GF-D8 (cell line): ENCODE results near the gene LORICRIN.
"Not testable (repeated sequence)": the region's sequence is repeated elsewhere in the genome, so short reads cannot be mapped to it uniquely, and the experiment has no call there.

Experiments
- DNase-seq: peaks from one replicate; lab custom pipeline; 2025; lab: John Stamatoyannopoulos, UW

LORICRIN gene, protein sequence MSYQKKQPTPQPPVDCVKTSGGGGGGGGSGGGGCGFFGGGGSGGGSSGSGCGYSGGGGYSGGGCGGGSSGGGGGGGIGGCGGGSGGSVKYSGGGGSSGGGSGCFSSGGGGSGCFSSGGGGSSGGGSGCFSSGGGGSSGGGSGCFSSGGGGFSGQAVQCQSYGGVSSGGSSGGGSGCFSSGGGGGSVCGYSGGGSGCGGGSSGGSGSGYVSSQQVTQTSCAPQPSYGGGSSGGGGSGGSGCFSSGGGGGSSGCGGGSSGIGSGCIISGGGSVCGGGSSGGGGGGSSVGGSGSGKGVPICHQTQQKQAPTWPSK

DNA sequence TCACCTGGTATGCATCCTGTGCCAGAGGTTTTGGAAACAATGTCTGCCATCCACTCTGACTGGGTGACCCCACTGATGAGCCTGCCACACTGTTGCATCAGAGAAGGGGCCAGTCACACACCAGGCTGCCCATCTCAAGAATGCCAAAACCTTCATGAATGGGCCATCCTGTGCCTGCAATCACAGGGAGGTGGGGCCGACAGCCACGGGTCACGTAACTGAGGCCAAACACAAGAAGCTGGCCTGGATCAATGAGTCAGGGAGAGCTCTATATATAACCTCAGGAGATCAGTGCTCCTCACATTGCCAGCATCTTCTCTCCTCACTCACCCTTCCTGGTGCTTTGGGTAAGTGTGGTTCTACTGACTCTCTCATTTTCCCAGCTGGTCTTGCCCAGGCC, at the start of gene LORICRIN:
Gene LORICRIN, plus strand, starts transcription at position 301 of the 400 bp plus-strand sequence. CDS start 1,263 bp downstream, outside the sequence.
- no peak for DNase-seq

DNA sequence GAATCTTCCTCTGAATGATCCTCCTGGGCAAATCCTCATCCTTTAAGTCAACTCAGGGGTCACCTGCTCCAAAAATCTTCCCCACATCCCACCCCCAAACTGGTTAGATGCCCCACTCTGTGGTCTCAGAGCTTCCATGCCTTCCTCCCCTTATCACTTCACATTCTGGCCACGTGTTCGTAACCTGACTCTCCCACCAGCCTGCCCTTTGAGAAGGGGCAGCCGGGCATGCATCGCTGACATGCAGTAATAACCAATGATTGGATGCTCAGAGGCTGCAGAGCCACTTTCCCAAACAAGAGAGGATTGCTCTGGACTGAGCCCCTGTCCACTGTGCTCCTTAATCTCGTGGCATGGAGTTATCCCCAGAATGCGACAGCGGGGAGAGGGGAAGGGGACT, 49.3 kb upstream of the LORICRIN start:
- no peak for DNase-seq

DNA sequence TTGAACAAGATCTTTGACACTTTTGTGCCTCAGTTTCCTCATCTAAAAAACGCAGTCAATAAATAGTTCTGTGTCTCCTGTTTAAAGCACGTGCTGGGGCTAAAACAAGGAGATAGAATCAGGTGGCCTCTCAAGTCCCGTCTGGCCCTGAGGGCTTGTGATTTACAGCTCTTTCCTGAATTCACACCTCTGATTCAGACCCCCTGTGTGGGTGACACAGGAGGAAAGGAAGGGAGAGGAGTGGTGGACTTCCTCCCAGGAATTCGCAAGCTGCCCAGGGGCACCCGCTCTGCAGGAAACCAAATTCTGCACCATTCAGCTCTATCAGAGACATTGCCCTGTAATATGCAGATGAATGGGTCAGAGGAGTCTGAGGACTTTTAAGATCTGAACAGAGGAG, 47.3 kb upstream of the LORICRIN start:
- no peak for DNase-seq

DNA sequence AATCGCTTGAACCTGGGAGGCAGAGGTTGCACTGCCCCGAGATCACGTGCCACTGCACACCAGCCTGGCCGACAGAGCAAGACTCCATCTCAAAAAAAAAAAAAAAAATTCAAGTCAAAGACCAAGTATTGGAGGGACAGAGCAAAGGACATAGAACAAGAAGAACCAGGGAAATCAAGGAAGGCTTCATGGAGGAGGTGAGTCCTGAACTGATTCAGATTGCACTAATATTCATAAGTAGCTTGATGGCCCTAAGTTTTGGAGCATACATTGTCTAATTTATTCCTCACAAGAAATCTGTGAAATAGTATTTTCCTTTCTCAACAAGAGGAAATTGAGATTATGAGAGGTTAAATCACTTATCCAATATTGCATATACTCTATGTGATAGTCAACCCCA, 46.0 kb upstream of the LORICRIN start:
- DNase-seq, result no peak

DNA sequence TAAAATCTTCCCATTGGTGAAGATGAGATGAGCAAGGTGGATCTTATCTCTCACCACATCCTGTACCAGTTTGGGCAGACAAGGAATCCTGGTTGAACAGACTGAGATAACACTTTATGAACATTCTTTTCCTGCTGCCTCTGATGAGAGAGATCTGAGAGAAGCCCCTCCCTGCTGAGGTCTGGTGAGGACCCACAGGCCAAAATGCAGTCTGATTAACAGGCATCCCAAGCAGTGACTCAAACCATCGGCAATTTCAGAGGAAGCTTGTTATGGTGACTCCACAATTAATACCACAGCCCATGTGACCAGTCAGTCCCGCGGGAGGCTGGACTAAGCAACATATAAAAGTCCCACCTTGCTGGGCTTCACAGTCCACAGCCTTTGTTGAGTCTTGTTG, 42.3 kb upstream of the LORICRIN start, which contains the start of gene PRR9:
Gene PRR9, plus strand, starts transcription at position 373 of the 400 bp plus-strand sequence. CDS start 561 bp downstream, outside the sequence.
- DNase-seq, result no peak

DNA sequence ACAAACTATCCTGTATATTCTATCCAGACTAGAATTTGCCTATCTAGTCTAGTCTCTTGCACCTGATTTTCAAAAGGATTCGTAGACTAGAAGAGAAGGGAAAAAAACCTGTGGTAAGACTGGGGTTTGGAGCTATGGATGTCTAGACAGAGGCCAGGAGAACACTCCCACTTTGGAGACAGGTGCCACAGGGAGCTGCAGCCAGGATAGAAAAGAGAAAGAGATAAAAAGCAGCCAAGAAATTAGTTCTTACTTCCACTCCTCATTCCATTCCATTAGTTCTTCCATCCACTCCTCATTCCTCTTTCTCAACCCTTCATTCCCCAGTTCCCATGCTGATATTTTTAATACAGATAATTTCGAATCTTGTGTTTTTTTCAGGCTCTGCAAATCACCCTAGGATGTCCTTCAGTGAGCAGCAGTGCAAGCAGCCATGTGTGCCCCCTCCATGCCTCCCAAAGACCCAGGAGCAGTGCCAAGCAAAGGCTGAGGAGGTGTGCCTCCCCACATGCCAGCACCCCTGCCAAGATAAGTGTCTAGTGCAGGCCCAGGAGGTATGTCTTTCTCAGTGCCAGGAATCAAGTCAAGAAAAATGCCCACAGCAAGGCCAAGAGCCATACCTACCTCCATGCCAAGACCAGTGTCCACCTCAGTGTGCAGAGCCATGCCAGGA, 41.6 kb upstream of the LORICRIN start:
- DNase-seq, result no peak

DNA sequence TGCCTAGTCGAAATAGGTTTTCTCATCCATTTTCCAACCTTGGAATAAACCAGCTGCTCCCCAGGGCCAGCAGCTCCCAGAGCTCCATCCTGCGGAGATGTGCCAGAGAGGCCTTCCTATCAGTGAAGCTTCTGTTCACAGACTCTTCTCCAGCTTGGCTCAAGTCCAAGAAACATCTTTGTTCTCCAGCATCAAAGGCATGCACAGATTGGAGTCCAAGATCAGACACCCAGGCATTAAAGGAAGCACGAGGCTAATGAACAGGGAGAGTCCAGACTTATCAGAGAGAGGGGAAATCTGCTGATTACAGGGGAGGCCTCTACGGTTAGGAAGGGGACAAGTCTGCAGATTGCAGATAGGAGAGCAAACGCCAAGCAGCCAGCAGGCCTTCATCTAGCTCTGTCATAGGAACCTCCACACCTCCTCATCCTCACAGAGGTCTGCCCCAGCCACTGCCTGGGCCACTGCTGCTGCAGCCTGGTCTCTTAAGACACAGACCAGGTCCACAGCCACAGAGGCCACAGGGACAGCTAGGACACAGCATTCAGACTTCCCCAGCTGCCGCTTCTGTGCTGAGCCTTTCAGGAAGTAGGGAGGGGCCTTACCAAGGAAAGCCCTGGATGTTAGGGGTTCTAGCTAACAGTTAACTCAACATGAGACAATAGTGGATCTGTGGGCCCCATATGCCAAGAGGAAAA, 38.7 kb upstream of the LORICRIN start:
- no peak for DNase-seq

DNA sequence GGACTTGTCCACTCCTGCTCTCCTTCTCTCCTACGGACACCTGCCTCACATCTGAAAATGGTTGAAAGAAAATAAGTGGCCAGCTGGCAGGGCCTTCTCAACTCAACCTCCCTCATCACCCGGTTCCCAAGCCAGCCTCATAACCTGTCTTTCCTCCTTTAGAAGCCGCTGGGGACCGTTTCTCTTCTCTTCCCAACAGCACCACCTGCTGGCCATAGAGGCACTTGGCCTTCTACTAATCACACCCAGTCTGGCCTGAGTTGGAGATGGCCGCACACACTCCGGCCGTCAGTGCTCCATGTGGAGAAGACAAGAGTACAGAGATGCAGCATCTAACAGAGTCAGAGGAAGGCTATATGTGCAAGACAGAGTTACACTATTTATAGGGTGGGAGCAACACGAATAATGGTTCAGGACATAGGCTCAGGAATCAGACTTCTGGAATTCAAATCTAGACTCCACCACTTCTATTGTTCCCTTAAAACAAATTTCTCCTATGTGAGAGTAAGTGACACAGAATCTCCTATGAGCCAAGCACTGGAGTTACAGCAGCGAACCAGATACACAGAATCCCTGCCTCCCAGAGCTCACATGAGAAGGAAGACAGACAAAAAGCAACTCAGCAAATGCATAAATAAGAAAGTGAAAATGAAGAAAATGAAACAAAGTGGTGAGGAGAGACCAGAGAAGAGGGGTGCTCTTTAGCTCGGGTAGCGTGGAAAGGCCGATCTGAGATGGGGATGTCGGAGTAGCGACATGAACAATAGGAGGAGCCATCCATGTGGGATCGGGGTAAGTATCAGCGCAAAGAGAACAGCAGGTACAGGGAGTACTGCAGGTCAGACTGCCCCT, 36.2 kb upstream of the LORICRIN start:
- not testable (repeated sequence) for DNase-seq

DNA sequence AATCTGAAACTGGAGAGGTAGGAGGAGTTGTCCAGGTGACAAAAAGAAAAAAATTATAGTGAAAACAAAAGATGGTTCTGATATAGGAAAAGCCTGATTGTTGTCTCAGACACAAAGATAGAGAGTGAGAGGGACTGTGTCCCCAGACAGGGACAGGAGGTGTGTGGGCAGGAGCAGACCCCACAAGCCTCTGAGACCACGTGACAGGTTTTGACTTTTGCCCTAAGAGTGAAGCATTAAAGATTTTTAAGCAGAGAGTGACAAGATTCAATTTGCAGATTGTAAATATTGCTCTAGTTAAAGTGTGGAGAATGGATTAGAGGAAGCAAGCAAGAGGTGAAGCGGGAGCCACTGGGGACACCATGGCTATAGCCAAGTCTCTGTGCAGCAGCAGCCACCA, 31.7 kb upstream of the LORICRIN start:
- DNase-seq, result no peak

DNA sequence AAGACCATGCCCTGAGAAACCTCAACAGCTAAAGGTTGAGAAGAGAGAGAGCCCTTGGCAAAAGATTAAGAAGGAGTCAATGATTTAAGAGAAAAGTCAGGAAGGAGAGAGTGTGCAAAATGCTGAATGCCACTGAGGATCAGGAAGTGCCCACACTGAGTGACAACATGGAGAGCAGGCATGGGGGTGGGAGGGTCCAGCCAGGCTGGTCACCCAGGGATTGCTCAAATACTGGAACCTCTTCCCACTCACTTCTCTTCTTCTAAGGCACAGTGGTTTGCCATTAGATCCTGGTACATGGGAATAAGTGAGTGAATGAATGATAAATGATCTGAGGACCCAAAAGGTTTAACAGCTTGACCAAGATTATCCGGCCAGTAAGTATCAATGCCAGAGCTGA, 31.0 kb upstream of the LORICRIN start:
- no peak for DNase-seq

DNA sequence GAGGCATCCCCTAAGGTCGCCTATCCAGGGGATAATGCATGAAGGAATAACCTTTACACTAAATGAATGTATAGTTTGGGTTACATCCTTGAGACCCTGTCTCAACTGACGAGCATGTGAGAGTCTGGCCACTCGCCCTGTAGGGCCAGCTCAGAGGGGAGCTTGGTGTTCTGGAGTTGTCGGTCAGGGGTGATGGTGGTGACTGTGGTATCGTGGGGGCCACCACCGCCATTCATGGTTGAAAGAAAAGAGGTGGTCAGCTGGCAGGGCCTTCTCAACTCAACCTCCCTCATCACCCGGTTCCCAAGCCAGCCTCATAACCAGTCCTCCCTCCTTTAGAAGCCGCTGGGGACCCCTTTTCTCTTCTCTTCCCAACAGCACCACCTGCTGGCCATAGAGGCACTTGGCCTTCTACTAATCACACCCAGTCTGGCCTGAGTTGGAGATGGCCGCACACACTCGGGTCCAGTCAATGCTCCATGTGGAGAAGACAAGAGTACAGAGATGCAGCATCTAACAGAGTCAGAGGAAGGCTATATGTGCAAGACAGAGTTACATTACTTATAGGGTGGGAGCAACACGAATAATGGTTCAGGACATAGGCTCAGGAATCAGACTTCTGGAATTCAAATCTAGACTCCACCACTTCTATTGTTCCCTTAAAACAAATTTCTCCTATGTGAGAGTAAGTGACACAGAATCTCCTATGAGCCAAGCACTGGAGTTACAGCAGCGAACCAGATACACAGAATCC, 30.2 kb upstream of the LORICRIN start:
- not testable (repeated sequence) for DNase-seq

DNA sequence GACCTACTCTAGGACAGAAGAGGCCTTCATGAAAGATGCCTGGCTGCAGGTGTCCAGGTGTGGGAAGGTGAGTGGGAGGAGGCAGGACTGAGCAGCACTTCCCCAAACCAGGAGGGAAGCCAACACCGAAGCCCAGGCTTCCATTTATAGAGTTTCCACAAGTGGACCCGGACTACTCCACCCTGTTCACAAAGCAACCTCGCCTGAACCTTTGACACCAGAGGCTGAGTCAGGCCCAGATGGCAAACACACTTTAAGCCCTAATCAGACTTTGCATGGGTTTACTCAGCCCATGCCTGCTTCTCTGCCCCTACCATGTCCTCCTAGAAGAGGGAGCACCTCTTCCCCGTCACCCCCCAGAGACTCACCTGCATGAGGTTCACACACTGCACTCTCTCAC, 28.1 kb upstream of the LORICRIN start:
- DNase-seq, result no peak

DNA sequence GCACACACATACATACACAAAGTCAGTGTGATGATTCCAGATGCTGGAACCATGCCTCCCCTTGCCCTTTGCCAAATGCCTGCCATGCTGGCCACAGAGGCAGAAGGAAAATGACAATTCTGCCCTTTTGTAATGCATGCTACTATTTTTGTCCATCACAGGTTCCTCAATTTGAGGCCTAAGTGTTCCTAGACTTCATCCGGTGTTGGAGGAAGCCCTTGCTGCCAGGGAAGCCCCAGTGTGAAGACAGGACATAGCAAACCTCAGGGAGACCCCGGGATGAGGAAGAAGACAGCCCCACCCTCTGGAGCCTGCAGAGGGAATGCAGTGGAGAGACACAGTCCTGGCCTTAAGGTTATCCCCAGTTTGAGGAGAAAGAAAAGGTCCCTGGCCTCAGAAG, 27.7 kb upstream of the LORICRIN start:
- DNase-seq, result no peak

DNA sequence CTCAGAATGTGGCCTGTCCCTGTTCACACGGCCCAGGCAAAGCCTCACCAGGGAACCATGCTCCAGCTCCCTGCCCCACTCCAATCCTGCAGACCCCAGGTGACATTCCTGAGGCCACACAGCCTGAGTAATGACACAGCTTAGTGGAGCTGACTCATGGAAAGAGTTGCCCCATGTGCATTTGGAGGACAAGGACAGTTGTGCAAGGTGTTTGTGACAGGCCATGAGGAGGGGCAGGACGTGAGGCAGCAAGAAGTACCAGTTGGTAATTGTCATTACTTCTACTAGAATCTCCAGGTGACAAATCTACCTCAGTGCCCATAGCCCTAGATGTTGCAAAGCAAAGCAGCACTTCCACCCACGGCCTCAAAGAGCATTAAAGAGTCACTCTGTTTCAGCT, 26.9 kb upstream of the LORICRIN start:
- no peak for DNase-seq

DNA sequence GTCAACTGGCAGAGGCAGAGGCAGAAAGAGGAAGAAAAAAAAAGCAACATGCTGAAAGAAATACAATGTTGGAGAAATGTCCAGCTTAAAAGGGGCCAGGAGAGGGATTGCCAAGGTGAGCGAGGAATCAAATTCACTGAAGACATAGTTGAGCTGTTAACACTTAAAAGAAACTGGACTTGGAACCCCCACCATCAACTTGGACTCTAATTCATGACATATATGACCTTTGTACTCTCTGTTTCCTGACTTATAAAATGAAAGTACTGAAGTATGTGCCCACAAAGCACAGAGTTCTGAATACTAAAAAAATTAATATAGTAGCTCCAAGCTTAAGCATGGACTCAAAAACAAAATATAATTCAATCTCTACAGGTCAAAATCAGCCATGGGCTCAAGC, 26.0 kb upstream of the LORICRIN start:
- no peak for DNase-seq

DNA sequence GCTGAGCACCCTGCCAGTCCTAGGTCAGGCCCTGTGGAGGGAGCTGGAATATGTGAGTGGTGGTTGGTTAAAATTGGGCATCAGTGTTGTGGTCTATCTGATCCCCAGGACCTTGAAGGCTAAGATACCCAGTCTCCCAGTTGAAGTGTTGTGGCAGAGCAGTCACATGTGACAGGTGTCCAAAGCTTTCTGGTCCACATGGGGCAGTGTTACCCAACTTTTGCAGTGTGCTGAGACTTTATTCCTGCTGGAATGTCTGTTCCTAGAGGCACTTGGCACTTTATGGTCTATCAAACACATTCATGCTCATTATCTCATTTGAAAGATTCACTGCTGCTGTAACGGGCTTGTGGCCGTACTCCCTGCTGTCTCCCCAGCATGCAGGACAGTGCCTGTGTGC, 21.0 kb upstream of the LORICRIN start:
- DNase-seq, result no peak

DNA sequence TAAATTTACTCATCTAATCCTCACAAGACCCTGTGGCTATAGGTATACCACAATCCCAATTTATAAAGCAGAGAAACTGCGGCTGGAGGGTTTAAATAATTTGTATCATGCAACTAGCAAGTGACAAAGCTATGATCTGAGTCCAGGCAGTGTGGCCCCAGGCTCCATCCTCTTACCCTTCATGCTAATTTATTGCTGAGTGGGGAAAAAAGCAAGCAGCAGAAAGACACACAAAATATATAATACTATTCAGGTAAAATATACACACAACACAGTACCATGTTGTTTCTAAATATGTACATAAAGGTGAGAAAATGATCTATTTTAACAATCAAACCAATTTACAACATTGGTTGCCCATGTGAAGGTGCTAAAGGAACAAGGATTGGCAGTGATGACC, 17.3 kb upstream of the LORICRIN start:
- no peak for DNase-seq

DNA sequence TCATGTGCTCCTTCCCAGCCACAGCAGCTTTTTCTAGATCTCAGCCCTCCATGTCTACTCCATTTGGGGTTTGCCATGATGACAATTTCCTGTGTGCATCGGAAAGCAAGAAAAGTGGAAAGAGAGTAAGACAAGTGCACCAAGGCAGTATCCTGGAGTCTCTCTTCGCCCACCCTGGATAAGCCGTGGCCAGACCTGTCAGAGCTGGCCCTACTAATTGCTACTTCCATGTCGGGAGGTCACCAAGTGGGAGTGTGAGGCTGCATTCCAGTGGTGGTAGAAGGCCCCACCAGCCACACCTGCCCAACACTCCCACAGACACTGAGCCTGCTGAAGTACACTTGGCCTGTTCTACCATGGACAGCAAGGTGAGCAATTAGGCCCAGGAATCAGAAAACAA, 14.0 kb upstream of the LORICRIN start:
- no peak for DNase-seq

DNA sequence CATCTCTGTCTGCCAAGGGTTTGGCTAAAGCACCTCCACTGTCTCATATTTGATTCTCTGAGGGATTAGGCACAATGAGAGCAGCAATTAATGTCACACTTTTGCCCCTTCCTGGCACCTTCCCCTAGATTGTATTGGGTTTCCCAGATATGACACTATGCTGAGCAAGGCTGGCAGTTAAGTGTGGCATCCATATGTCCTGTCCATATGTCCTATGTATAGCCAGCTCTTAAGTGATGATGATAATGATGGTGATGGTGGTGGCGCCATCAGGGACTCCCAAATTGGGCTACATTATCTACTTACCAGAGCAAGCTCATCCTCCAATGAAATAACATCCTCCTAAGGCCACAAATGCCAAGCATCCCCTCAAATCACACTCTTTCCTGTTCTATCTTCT, 13.5 kb upstream of the LORICRIN start:
- DNase-seq, result no peak

DNA sequence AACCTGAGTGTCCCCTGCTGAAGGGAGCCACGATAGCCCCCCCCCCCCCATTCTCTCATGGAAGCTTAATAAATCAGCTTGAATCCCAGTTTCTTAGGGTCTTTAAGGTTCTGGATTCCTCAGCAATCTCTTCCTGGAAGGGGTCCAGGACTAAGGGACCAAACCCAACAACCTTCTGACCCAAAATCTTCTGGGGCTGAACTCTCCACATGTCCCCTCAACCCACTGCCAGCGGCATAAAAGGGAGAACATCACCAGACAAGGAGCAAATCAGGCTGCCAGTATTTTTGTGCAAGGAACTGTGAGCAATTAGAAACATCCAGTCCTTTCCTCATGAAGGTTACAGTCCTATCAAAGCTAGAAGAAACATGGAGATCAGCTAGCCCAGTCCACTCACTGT, 12.7 kb upstream of the LORICRIN start:
- DNase-seq, result no peak

DNA sequence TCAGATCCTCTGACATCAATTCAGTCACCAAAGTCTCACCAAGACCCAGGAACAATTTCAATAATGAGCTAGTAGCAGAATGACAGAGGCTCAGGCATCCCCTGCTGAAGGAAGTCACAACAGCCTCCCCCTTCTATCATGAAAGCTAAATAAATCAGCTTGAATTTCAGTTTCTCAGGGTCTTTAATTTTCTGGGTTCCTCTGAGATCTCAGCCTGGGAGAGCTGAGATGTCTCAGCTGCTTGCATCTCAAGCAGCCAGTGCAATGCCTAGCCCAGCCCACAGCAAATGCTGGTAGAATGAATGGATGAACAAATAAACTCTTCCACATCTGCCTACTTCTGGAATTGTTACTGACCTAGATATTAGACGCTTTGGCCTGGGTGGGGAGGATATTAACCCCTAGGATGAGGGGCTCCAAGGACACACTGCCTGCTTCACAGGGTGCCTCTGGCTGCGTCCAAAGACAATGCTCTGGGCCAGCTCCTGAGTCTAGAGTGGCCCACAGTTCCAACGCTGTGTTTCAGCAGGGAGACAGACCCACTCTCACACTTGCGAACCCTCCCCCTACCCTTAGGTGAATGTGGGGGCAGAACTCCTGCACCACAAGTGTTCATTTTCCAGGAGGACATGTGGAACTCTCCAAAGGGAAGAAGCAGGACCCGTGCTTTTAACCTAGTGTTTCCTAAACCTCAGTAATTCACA, 11.2 kb upstream of the LORICRIN start:
- no peak for DNase-seq
